K562 (cell line): ENCODE results near the gene CLCNKB. TPM values are rescaled to one million over a fixed set of nuclear protein-coding genes. Genes with fewer than 3 reads are reported as not detected.

Experiments
- ATAC-seq: fragments of 200-7000 bp; cut with Tn5 transposase; 3 replicates; pipeline ENCODE4 v1.9.1; 2020; ENCODE audit warnings: moderate library complexity
- BruUV-seq: library from RNA; stranded (reverse); fragments of 400-500 nt; replicated peaks from 2 replicates; lab custom pipeline; 2021; lab: Mats Ljungman, UMichigan
- CTCF ChIA-PET: fragments of 300-600 bp; formaldehyde crosslinking; extraction: SDS; loops from one replicate; lab custom pipeline; 2021; ENCODE audit warnings: low intra/inter-chr PET ratio; lab: Yijun Ruan, JAX
- POLR2A ChIA-PET: fragments of 300-600, 350-650 bp; sonication (Branson Sonifier 250); formaldehyde crosslinking; extraction: SDS; loops from one replicate; lab custom pipeline; 2021; ENCODE audit warnings: antibody characterized with exemption, inconsistent platforms; lab: Yijun Ruan, JAX
- DNase-seq, 4 experiments: peaks; one replicate each; pipeline versions ENCODE4 v3.0.0 to v3.0.0-alpha.2; 2011 to 2018; ENCODE audit warnings: low spot score in 3 of 4, mixed read lengths in 3 of 4; ENCODE audit errors: extremely low read depth in 1 of 4
- FAIRE-seq: peaks from 2 replicates; lab custom pipeline; 2011; peaks lifted over from hg19 to GRCh38; lab: Jason Lieb, UNC
- H2AFZ ChIP-seq: 2 replicates; pipeline ENCODE4 v1.6.0; 2011; ENCODE audit warnings: low read depth, low read length, control low read depth, inconsistent platforms
- H3K27ac ChIP-seq: fragments of 200-600 bp; 3 replicates; pipeline ENCODE4 v1.8.0; 2011; ENCODE audit warnings: low read depth, mild to moderate bottlenecking, control low read depth, inconsistent platforms, low read length, moderate library complexity, mixed read lengths; ENCODE audit errors: extremely low read depth
- H3K27me3 ChIP-seq, 2 experiments: fragments of 300-600 bp in 1 of 2; 2 replicates in 1 of 2; 3 replicates in 1 of 2; pipeline versions ENCODE4 v1.6.0 to v1.8.0; 2011; ENCODE audit warnings: inconsistent platforms in 2 of 2, low read length in 2 of 2, mild to moderate bottlenecking in 1 of 2, mixed read lengths in 1 of 2, moderate library complexity in 1 of 2; ENCODE audit not compliant: control insufficient read depth in 2 of 2, insufficient read depth in 2 of 2
- H3K36me3 ChIP-seq: fragments of 300-600 bp; 3 replicates; pipeline ENCODE4 v1.8.0; 2011; ENCODE audit warnings: mild to moderate bottlenecking, low read length, inconsistent platforms; ENCODE audit not compliant: control insufficient read depth, insufficient read depth
- H3K4me1 ChIP-seq, 2 experiments: fragments of 200-600 bp in 1 of 2; replicated peaks in 1 of 2; 2 replicates in 1 of 2; 3 replicates in 1 of 2; pipeline versions ENCODE4 v1.5.1 to v1.8.0; 2011; ENCODE audit warnings: inconsistent platforms in 2 of 2, low read length in 2 of 2, mild to moderate bottlenecking in 1 of 2, mixed read lengths in 1 of 2, moderate library complexity in 1 of 2; ENCODE audit not compliant: control insufficient read depth in 2 of 2, insufficient read depth in 2 of 2
- H3K4me2 ChIP-seq: 2 replicates; pipeline ENCODE4 v1.6.1; 2011; ENCODE audit warnings: low read length, control low read depth, inconsistent platforms, mixed read lengths; ENCODE audit not compliant: insufficient read depth
- H3K4me3 ChIP-seq: fragments of 200-600 bp; sonication (generic), shearing (Covaris generic); 2 replicates; pipeline ENCODE4 v1.5.1; 2016; ENCODE audit warnings: control low read depth, inconsistent platforms
- H3K79me2 ChIP-seq: fragments of 200-600 bp; 3 replicates; pipeline ENCODE4 v1.8.0; 2011; ENCODE audit warnings: low read length, inconsistent platforms; ENCODE audit not compliant: control insufficient read depth, insufficient read depth
- H3K9ac ChIP-seq, 2 experiments: 2 replicates each; pipeline versions ENCODE4 v1.6.0 to v1.6.1; 2011; ENCODE audit warnings: low read depth in 2 of 2, low read length in 2 of 2, control low read depth in 1 of 2, inconsistent platforms in 1 of 2, mild to moderate bottlenecking in 1 of 2, mixed read lengths in 1 of 2; ENCODE audit not compliant: insufficient read depth in 1 of 2
- H3K9me1 ChIP-seq: one replicate; pipeline ENCODE4 v1.6.0; 2011; ENCODE audit warnings: inconsistent platforms, mild to moderate bottlenecking, low read length, moderate library complexity; ENCODE audit not compliant: control insufficient read depth, insufficient read depth
- H3K9me3 ChIP-seq: replicated peaks from 2 replicates; pipeline ENCODE4 v1.5.1; 2011; ENCODE audit warnings: low read depth, low read length, inconsistent platforms; ENCODE audit not compliant: control insufficient read depth, insufficient read depth
- H4K20me1 ChIP-seq: replicated peaks from 2 replicates; pipeline ENCODE4 v1.6.1; 2011; ENCODE audit warnings: low read length, inconsistent platforms, mixed read lengths; ENCODE audit not compliant: control insufficient read depth, insufficient read depth
- CEBPG ChIP-seq, 3 experiments: fragments of 200-800 bp in 1 of 3; sonication (Bioruptor generic) in 1 of 3; sonication (generic) in 1 of 3; formaldehyde crosslinking in 1 of 3; IDR thresholded peaks in 2 of 3; conservative IDR thresholded peaks in 1 of 3; 2 replicates each; pipeline versions ENCODE4 v1.6.1 to v1.8.0; 2016 to 2022; ENCODE audit warnings: missing compliant biosample characterization in 2 of 3, missing genetic modification characterization in 2 of 3, mild to moderate bottlenecking in 1 of 3, missing genetic modification reagents in 1 of 3
- SREBF2 ChIP-seq: sonication (generic); formaldehyde crosslinking; IDR thresholded peaks from 2 replicates; pipeline ENCODE4 v1.4.0; 2020; ENCODE audit warnings: mild to moderate bottlenecking, missing genetic modification reagents
- WGBS: fragments of 100-300 bp; shearing (Covaris generic); methylation state at CpG from one replicate; pipeline ENCODE4 v1.1.6; 2016; ENCODE audit warnings: low coverage, mixed read lengths; ENCODE audit not compliant: insufficient coverage; ENCODE audit errors: missing lambda C conversion rate; 5-methylcytosine and 5-hydroxymethylcytosine counted together
- in situ Hi-C: fragments of 300-500 bp; cut with MboI; formaldehyde crosslinking; loops from 4 replicates; pipeline ENCODE4 v1.15.0; 2018; ENCODE audit warnings: inconsistent platforms, mixed read lengths
- intact Hi-C: fragments of 100-400 bp; cut with micrococcal nuclease; formaldehyde crosslinking; loops from 2 replicates; pipeline ENCODE4 v1.14.2; 2022
- polyA plus RNA-seq, 8 experiments: library from polyadenylated mRNA; depleted of rRNA in 4 of 8; stranded (reverse) in 5 of 8; unstranded in 3 of 8; fragments of >200 nt; fragmentation: Nextera tagmentation in 2 of 8; fragmentation: Illumina TruSeq in 1 of 8; extraction: Ambion mirVana in 2 of 8; extraction: Trizol in 1 of 8; gene quantifications; 2 replicates each; pipeline versions ENCODE4 v1.2.1 to v1.2.3, GENCODE V29; 2011 to 2014; ENCODE audit warnings: inconsistent platforms in 1 of 8, missing spikeins in 1 of 8
- total RNA-seq, 7 experiments: library from RNA; depleted of rRNA in 6 of 7; stranded (reverse); fragments of >200 nt in 6 of 7; fragmentation: Illumina TruSeq in 2 of 7; extraction: Trizol in 2 of 7; gene quantifications; 2 replicates each; pipeline versions ENCODE4 v1.2.1 to v1.2.3, GENCODE V29; 2011 to 2021; ENCODE audit warnings: low replicate concordance in 1 of 7
- TF ChIP-seq, protein P1 (sequence below): sonication (generic); formaldehyde crosslinking; IDR thresholded peaks from 2 replicates; pipeline ENCODE4 v1.9.0; 2022; ENCODE audit warnings: mild to moderate bottlenecking, missing genetic modification reagents

Gene CLCNKB
- total and polyA plus RNA-seq, 9 of the 15 experiments (the other 6 are each of a cell fraction or from before 2014, with no cell fraction given), result 0.08 to 1.7 (median 0.64) TPM

DNA sequence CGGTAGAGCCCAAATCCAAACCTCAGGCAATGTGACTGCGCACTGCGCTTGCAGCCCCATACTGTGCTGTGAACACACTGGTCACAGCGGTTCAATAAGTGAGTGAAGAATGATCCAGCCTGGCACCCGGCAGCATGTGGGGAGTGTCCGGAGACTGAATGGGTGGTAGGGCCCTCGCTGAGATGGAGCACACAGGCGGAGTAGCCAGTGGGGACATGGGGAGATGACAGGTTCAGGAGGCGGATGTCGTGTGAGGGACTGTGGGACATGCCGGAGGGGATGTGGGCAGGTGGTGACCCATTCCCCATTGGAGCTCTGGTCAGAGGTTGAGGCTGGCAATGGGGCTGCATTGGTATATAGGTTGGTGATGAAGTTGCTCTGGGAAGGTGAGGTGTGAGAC is 33.9 kb upstream of the CLCNKB start:
- BruUV-seq, result no TSS peak
- Histone ChIP-seq H3K9ac (peak overlapping the region in 1 of 2 experiments; percentile 13; a peak in 1 of 4 replicates), H3K27me3 (peaks cover 0 to 3% of the 10 kb centered on the region in 2 experiments; a peak in 1 of 5 replicates), H3K9me1 (no peaks in the 10 kb centered on the region), H3K9me3 (no peaks in the 10 kb centered on the region), H3K36me3 (no peaks in the 10 kb centered on the region), H3K4me3 (no peak overlapping the region), H3K4me1 (peaks cover 34 to 38% of the 10 kb centered on the region in 2 experiments), H2AFZ (no peak overlapping the region; the same call in 1 of the 2 replicates), H3K79me2 (no peaks in the 10 kb centered on the region), H3K4me2 (no peak overlapping the region), H4K20me1 (no peaks in the 10 kb centered on the region), H3K27ac (no peak overlapping the region; the same call in 2 of the 3 replicates)
- in situ Hi-C loops (loop anchor here (5.0 to 10.0 kb wide), 2 partner anchors 55 to 183 kb away; no protein-coding TSS in a partner anchor), intact Hi-C loops (loop anchor here (1.0 to 5.0 kb wide), 4 partner anchors 24 to 177 kb away; partner anchors contain the start of gene FAM131C)
- ChIA-PET POLR2A (interaction anchor here (0.7 to 1.6 kb wide), 4 partner anchors 9 to 475 kb away, joined by 3 to 7 read pairs (median 4); no protein-coding TSS in a partner anchor), CTCF (interaction anchor here (0.5 to 6.1 kb wide), 6 partner anchors 23 to 318 kb away, joined by 3 to 53 read pairs (median 9); no protein-coding TSS in a partner anchor)
- no peak for DNase-seq
- peak; percentile 2; the same call in 1 of the 2 replicates for TF ChIP-seq CEBPG (CRISPR knock-in tag; IDR thresholded peaks at IDR 0.05)
- no peak for TF ChIP-seq CEBPG (tag; conservative IDR thresholded peaks at IDR 0.05 in 1 of 2, IDR thresholded peaks at IDR 0.05 in 1 of 2)
- no peak for TF ChIP-seq SREBF2 (CRISPR knock-in tag)
- TF ChIP-seq, protein P1, sequence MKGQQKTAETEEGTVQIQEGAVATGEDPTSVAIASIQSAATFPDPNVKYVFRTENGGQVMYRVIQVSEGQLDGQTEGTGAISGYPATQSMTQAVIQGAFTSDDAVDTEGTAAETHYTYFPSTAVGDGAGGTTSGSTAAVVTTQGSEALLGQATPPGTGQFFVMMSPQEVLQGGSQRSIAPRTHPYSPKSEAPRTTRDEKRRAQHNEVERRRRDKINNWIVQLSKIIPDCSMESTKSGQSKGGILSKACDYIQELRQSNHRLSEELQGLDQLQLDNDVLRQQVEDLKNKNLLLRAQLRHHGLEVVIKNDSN, result peak; percentile 2; the same call in 1 of the 2 replicates
- no peak for FAIRE-seq
- no peak for ATAC-seq
- 78% methylated on average over 11 of the region's 11 CpGs for WGBS
